Body of pancreas (tissue), 4 donors: Measurements from ENCODE around the gene MYOCOS. TPM values are rescaled to one million over a fixed set of nuclear protein-coding genes. Genes with fewer than 3 reads are reported as not detected.
"Not testable (repeated sequence)": the region's sequence is repeated elsewhere in the genome, so short reads cannot be mapped to it uniquely, and the experiment has no call there.

Source experiments
- ATAC-seq: fragments of 150-250 bp; one replicate; pipeline ENCODE4 v1.9.1; 2016
- DNase-seq, 4 donors: peaks; one replicate each; pipeline ENCODE4 v3.0.0-alpha.2; 2019
- H3K27ac ChIP-seq, 4 donors: fragments of 200-600 bp; sonication (generic); 1 replicate in 3 of 4; 2 replicates in 1 of 4; pipeline versions ENCODE4 v1.5.1 to v1.6.1; 2016 to 2019; ENCODE audit warnings: mild to moderate bottlenecking in 1 of 4, mixed read lengths in 1 of 4, moderate library complexity in 1 of 4
- H3K27me3 ChIP-seq, 2 donors: fragments of 200-600 bp; sonication (generic); one replicate each; pipeline ENCODE4 v1.6.0; 2016; ENCODE audit warnings: mild to moderate bottlenecking in 1 of 2
- H3K36me3 ChIP-seq, 2 donors: fragments of 200-600 bp; sonication (generic); replicated peaks in 1 of 2; 2 replicates each; pipeline ENCODE4 v1.5.1; 2016; ENCODE audit warnings: low read depth in 2 of 2; ENCODE audit not compliant: insufficient read depth in 1 of 2
- H3K4me1 ChIP-seq: fragments of 200-600 bp; sonication (generic); one replicate; pipeline ENCODE4 v1.6.0; 2016
- H3K4me3 ChIP-seq, 2 donors: fragments of 200-600 bp; sonication (generic); 1 replicate in 1 of 2; 2 replicates in 1 of 2; pipeline ENCODE4 v1.5.1; 2016 to 2019
- H3K9me3 ChIP-seq, 3 donors: fragments of 200-600 bp; sonication (generic); 1 replicate in 2 of 3; 2 replicates in 1 of 3; pipeline ENCODE4 v1.5.1; 2016
- POLR2A ChIP-seq, 3 donors: fragments of 450-650 bp; IDR thresholded peaks; one replicate each; pipeline ENCODE4 v1.6.1; 2016; ENCODE audit warnings: antibody characterized with exemption in 3 of 3, mild to moderate bottlenecking in 2 of 3
- WGBS, 2 donors: methylation state at CpG; one replicate each; pipeline ENCODE4 v1.1.5; 2017; 5-methylcytosine and 5-hydroxymethylcytosine counted together
- intact Hi-C: fragments of 100-400 bp; cut with DNase I; formaldehyde crosslinking; loops from one replicate; pipeline ENCODE4 v1.15.1; 2023
- total RNA-seq, 2 donors: library from RNA; depleted of rRNA; stranded (reverse); fragments of >200 nt; gene quantifications; one replicate each; pipeline ENCODE4 v1.1.0, GENCODE V29; 2016
- TF ChIP-seq, protein P1 (sequence below), 7 experiments: fragments of 450-650 bp in 4 of 7; fragments of 200-600 bp in 3 of 7; sonication (generic) in 3 of 7; IDR thresholded peaks; one replicate each; pipeline ENCODE4 v1.5.1; 2016 to 2019; ENCODE audit warnings: antibody characterized with exemption in 7 of 7

The MYOCOS gene
- total RNA-seq, 2 donors from 2014 or later: not detected

DNA sequence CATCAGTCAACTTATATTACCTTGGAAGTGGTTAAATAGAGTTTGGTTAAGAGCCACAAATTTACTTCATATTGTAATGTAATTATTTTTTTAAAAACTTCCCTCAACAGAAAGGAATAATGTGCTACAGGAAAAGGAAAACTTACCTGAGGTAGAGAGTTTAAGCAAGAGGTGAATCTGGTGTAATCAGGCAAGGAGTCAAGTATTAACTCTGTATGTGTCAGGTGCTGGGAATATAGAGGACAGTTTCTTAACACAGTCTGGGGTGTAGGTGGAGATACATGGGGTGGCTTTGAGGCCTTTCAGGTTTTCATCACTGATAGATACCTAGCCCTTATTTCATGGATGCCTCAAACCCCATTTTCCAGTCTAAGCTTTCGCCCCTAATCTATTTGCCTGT, 25.9 kb upstream of the MYOCOS start:
- Histone ChIP-seq H3K9me3 (no peaks in the 10 kb centered on the region), H3K4me3 (no peak overlapping the region), H3K36me3 (peaks cover 3% of the 10 kb centered on the region in 2 donors), H3K27ac (no peak overlapping the region), H3K4me1 (no peaks in the 10 kb centered on the region), H3K27me3 (no peaks in the 10 kb centered on the region)
- TF ChIP-seq, protein P1, sequence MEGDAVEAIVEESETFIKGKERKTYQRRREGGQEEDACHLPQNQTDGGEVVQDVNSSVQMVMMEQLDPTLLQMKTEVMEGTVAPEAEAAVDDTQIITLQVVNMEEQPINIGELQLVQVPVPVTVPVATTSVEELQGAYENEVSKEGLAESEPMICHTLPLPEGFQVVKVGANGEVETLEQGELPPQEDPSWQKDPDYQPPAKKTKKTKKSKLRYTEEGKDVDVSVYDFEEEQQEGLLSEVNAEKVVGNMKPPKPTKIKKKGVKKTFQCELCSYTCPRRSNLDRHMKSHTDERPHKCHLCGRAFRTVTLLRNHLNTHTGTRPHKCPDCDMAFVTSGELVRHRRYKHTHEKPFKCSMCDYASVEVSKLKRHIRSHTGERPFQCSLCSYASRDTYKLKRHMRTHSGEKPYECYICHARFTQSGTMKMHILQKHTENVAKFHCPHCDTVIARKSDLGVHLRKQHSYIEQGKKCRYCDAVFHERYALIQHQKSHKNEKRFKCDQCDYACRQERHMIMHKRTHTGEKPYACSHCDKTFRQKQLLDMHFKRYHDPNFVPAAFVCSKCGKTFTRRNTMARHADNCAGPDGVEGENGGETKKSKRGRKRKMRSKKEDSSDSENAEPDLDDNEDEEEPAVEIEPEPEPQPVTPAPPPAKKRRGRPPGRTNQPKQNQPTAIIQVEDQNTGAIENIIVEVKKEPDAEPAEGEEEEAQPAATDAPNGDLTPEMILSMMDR (IDR thresholded peaks at IDR 0.05): no peak
- TF ChIP-seq POLR2A (IDR thresholded peaks at IDR 0.05): no peak
- DNase-seq (no peak), ATAC-seq (no peak)
- 89 to 93% methylated on average over 1 of the region's 1 CpG for WGBS, 2 donors
- intact Hi-C loops: no loop called here

DNA sequence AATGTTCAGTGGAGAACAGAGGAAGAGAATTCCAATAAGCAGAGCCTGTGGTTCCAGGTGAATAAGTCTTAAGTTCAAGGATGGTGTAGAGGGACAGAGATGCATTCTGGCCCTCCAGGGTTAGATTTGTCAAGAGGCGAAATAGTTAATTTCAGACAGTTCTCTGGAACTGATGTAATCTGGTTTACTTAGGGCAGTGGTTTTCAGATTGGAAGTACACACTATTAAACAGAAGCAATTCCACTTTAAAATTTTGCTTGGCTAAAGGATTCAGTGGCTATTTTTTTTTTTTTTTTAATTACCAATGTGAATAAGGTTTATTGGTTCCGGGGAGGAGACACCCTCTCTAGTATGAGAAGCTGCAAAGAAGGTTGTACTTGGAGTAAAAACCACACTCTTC, 25.3 kb upstream of the MYOCOS start:
- H3K36me3 ChIP-seq: peaks cover 0 to 2% of the 10 kb centered on the region in 2 donors
- ATAC-seq (no peak), DNase-seq (no peak)
- 85 to 88% methylated on average over 2 of the region's 2 CpGs for WGBS, 2 donors
- no peak overlapping the region for H3K4me3 ChIP-seq
- no peaks in the 10 kb centered on the region for H3K4me1 ChIP-seq
- TF ChIP-seq POLR2A (IDR thresholded peaks at IDR 0.05): no peak
- TF ChIP-seq, protein P1 (IDR thresholded peaks at IDR 0.05): no peak
- H3K27me3 ChIP-seq: no peaks in the 10 kb centered on the region
- intact Hi-C loops: no loop called here
- H3K9me3 ChIP-seq: no peaks in the 10 kb centered on the region
- no peak overlapping the region for H3K27ac ChIP-seq

DNA sequence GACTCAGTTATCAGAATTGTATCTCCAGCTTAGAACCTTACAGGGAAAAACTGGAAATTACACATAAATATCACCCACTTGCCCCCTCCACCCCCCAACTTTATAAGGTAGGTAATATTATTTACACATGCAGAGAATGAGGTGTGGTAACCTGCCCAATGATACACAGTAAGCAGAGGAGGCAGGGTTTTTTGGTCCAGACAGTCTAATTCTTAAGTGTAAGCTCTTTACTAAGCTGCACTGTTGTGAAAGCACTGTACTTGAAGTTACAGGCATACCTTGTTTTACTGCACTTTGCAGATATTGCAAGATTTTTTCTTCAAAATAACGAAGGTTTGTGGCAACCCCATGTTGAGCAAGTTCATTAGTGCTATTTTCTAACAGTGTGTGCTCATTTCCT, 24.8 kb upstream of the MYOCOS start:
- H3K4me3 ChIP-seq: no peak overlapping the region
- no peaks in the 10 kb centered on the region for H3K36me3 ChIP-seq
- H3K27me3 ChIP-seq: no peaks in the 10 kb centered on the region
- H3K4me1 ChIP-seq: no peaks in the 10 kb centered on the region
- H3K27ac ChIP-seq: no peak overlapping the region
- DNase-seq: no peak
- TF ChIP-seq, protein P1 (IDR thresholded peaks at IDR 0.05): no peak
- TF ChIP-seq POLR2A (IDR thresholded peaks at IDR 0.05): no peak
- WGBS, 2 donors: 63 to 89% methylated on average over 1 of the region's 1 CpG
- no peak for ATAC-seq
- intact Hi-C loops: no loop called here
- no peaks in the 10 kb centered on the region for H3K9me3 ChIP-seq

DNA sequence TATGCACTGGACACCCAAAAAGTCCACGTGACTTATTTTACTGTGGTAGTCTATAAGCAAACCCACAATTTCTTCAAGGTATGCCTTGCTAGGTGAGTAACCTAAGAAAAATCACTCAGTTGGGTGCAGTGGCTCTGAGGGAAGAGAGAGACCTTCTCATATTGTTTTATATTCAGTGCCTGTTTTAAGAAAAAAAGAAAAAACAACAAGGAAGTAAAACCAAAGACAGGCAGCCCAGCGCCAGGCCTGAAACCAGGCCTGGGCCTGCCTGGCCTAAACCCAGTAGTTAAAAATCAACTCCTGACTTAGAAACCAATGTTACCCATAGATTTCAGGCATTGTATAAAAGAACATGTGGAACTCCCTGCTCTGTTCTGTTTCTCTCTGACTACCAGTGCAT, 21.7 kb upstream of the MYOCOS start:
- 68 to 77% methylated on average over 2 of the region's 2 CpGs for WGBS, 2 donors

DNA sequence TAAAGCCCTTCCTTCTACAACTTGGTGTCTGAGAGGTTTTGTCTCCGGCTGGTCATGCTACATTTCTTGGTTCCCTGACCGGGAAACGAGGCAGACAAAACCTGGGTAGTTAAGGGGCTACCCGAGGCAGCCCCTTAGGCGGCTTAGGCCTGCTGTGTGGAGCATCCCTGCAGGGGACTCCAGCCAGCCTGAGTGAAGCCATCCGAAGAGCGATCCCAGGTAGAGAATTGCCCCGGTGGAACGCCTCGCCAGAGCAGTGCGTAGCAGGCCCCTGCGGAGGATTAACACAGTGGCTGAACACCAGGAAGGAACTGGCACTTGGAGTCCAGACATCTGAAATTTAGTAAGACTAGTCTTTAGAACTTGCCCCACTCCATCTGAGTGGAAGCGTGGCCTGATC, 21.2 kb upstream of the MYOCOS start:
- Histone ChIP-seq H3K27me3 (no peaks in the 10 kb centered on the region), H3K27ac (peak overlapping the region in 2 of 4 donors; percentile 48 to 67), H3K4me3 (no peak overlapping the region), H3K36me3 (no peaks in the 10 kb centered on the region), H3K4me1 (no peaks in the 10 kb centered on the region), H3K9me3 (no peaks in the 10 kb centered on the region)
- intact Hi-C loops: no loop called here
- ATAC-seq (no peak), DNase-seq (no peak)
- 96% methylated on average over 5 to 13 of the region's 13 CpGs for WGBS, 2 donors
- TF ChIP-seq POLR2A (IDR thresholded peaks at IDR 0.05): no peak
- TF ChIP-seq, protein P1 (IDR thresholded peaks at IDR 0.05): no peak

More for the DNA sequence above, 21.7 kb upstream of the MYOCOS start:
- H3K27me3 ChIP-seq, DNase-seq, H3K36me3 ChIP-seq, H3K9me3 ChIP-seq, H3K4me1 ChIP-seq, intact Hi-C loops, ATAC-seq, H3K4me3 ChIP-seq: not testable (repeated sequence)
- H3K27ac ChIP-seq: peak overlapping the region in 2 of 4 donors; percentile 48 to 67

DNA sequence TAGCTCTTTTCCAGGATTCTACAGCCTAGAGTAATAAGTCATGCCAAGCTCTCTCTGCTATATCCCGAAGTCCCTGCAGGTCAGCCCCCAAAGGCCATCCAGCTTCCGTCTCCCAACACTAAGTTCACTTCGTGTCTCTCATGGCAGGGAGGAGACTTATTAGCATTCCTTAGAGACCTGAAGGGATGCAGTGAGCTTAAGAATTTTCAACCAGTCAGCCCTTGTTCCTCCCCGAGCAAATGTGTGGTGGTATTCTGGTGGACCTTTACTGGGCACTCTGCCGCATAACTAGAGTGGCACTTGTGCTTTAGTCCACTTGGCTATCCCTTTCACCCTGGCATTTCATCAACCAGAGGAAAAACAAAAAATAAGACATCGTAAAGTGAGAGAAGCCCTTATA, 19.0 kb upstream of the MYOCOS start:
- intact Hi-C loops, DNase-seq, ATAC-seq, H3K27me3 ChIP-seq, H3K36me3 ChIP-seq, H3K4me1 ChIP-seq, H3K27ac ChIP-seq, H3K9me3 ChIP-seq, H3K4me3 ChIP-seq: not testable (repeated sequence)
- 88 to 91% methylated on average over 6 of the region's 6 CpGs for WGBS, 2 donors
